Measurements from ENCODE around the gene CTSL.

Gene CTSL

GRCh38 chr9:87725900-87726709 lies at the start of gene CTSL:
TSS of gene CTSL (plus strand) at chr9:87726119. CDS start at chr9:87727604, 1,485 bp downstream.
- peak; percentile 60 for DNase-seq (ENCODE audit: low spot score)

DNA sequence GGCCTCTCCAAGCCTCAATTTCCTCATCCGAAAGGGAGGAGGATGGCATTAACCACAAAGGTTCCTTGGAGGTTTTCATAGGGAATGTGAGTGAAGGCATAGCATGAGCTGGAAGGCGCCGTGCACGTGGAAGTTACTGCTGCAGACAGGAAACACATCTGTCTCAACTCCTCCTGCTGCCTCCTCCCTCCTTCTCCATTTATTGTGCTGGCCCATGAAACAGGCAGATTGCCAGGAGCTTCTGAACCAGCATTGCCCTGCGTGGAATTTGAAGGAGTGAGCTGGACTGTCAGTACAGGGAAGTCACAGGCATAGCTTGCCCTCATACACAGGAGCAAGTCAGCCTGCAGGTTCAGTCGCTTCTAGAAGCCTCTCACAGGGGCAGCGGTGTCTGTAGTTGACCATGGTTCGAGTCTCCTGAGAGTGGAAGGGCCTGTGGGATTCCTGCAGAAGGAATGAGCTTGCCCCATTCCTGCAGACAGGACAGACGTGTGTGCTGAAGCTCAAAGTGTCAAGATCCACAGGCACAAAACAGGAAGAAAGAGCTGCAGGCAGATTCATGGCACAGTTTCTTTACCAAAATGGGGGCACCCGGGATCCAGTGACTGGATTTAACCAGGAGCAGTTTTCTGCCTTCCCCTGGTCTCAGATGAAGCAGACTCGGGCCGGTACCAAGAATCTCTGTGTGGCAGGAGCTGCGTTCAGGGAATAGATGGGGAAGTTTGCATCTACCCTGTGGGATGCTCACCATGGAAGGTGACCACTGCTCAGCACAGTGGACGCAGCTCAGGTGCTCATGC lies 48.7 kb upstream of the CTSL start:
- no peak for DNase-seq (ENCODE audit: low spot score)

GRCh38 chr9:87677776-87678587 lies 47.9 kb upstream of the CTSL start:
- no peak for DNase-seq (ENCODE audit: low spot score)

DNA sequence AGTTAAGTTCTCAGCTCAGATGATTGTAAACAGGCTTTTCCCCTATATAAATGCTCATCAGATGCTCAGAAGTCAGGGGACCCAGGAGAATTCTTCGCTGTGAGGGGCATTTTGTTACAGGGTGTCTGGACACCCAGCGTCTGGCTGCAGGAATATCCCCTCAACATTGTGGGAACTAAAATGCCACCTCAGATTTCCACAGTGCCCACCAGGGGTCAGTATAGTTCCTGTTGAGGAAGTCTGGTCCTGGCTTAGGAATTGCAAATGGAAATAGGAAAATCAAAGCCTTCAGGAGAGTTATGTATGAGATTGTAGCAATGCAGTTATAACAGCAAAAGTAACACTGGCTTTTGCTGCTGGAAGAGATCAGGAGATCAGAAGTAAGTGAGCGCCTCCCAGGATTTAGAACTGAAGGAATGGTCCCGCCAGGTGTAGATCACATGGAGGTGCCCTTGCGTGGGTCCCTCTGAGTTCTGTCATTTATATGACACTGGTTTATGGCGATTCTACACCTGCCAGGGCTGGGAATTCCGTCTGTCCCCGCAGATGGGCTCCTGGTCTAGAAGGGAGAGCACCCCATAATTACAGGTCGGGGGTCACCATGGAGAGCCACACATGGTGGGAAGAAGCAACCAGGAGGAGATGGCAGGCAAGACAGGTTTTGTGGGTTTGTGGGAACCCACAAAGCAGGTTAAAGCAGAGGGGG lies 47.1 kb upstream of the CTSL start:
- DNase-seq (ENCODE audit: low spot score) = peak; percentile 57

DNA sequence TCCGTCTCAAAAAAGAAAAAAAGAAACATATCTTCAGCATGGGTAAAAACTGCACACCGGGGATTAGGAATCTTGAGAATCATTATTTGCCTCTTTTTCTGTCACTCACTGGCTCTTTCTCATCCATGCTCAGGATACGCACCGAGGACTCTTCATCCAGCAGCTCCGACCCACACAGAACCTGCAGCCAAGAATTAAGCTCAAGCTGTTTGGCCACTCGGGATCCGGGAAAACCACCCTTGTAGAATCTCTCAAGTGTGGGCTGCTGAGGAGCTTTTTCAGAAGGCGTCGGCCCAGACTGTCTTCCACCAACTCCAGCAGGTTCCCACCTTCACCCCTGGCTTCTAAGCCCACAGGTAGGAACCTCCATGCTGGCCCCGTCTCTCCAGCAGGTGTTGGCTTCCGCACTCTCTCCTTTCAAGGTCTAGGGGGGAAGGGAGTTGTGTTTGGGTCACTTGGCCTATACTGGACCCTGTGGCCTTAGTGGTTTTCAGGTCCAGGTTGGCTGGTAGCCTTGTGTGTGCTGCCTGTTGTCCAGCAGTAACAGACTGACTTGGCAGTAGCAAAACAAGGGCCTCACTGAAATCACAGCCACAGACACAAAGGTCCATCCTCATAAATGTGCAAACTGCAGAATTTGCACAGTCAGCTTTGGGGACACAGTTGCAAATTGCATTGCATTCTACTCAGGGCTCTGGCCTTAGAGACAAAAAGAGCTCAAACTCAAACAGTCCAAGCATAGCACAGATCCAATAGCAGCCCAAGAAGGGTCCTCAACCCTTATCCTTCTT lies 44.5 kb upstream of the CTSL start:
- no peak for DNase-seq (ENCODE audit: low spot score)

DNA sequence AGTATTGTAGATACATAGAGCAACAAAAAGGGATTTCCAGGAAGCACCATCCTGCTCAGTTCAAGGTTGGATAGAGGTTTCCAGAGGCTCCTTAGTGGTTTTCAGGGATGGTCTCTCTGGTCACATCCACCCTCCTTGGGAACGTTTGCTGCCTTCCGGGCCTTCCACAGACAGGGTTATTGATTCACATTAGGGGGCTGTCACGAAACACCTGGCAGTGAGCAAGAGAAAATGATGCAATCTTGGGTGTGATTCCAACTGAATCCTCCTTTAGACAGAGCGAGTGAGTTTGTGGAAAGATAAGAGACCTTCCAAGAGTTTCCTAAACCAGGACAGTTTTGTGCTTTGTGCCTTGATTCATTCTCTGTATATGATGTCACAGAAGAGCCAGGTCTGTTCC lies 43.8 kb upstream of the CTSL start:
- no peak for DNase-seq (ENCODE audit: low spot score)

GRCh38 chr9:87682618-87683017 lies 43.3 kb upstream of the CTSL start:
- DNase-seq (ENCODE audit: low spot score) = no peak

DNA sequence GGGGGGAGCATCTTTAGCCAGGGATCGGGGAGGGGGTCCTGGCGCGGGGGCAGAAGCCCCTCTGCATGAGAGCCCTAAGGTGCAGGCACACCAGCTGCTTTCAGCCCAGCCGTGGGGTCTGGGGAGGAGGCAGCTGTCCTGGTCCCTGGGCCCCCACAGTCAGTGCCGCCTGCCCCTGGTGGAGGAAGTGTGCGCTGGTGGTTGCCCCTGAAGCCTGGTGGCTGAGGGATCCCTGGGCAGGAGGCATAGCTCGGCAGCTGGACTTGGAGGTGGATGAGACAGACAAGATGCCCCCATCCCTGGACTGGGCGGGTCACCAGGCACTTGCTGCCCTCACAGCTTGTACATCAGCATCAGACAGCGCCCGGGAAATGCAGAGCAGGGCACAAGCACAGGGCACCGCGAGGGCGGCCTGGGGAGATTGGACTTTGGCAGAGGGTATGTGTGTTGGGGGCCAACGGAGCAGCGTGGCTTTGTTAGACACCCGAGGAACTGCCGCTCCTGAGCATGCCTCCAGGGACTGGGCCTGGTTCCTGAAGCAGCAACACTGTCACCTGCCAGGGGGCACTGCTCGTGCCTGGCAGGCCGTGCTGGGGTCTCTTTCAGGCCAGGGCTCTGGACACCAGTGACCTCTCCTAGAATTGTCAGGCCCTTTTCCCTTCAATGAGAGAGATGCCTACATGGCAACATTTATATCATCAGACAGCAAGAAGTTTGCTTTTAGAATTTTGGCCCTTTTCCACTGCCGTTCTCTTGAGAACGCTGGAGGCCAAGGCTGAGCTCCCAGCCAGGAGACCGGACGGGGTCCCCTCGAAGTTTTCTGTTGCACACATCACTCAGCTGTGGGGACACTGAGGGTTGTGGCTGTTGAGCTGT lies 41.9 kb upstream of the CTSL start:
- DNase-seq (ENCODE audit: low spot score) = no peak

- peak; percentile 25 for DNase-seq (ENCODE audit: low spot score)
Measured at GRCh38 chr9:87684627-87685219, 41.2 kb upstream of the CTSL start.

DNA sequence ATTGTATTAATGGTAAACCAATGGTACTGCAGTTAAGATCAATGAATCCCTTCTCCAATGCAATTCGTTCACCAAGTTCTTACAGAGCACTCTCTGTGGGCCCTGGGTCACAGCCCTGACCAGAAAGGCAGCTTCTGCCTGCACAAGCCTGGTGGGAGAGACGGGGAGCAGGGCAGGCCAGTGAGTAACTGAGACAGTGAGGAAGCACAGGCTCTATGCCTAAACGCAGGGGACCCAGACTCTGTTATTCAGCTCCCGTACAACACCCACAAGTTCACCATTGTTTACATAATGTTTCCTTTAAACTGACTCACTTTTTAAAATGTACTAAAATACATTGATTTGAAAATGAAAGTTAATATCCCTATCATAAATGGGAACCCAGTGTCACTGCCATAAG lies 40.5 kb upstream of the CTSL start:
- DNase-seq (ENCODE audit: low spot score) = no peak

DNA sequence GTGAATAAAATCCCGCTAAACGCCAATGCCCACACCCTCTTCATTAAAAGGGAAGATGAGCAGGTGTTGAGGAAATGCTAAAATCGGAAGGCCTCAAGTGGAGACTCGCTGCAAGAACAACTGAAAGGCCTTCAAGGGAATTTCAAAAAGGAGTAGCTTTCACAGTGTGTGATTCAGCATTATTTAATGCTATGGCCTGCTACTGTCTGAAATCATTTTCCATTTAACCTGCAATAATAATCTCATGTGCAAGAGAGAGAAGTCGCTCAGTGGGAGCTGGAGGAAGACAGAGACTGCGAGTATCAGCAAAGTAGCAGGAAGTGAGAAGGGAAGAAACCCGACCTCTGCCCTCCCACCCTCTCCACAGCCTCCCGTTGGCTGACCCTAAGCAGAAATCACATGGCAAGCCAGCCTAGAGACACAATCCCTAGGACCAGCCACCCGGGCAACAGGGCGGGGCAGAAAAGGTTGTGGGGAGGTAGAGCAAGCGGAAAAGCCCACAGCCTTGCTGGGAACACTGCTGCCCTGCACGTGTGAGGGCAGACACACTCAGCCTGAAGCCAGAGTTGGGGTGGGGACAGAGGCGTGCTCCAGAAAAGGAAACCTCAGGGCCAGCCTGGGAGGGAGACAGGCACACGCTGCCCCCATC lies 39.9 kb upstream of the CTSL start:
- DNase-seq (ENCODE audit: low spot score) = no peak

- DNase-seq (ENCODE audit: low spot score) = no peak
Measured at GRCh38 chr9:87686520-87687090, 39.3 kb upstream of the CTSL start.

- no peak for DNase-seq (ENCODE audit: low spot score)
Measured at GRCh38 chr9:87687207-87687606, 38.7 kb upstream of the CTSL start.

DNA sequence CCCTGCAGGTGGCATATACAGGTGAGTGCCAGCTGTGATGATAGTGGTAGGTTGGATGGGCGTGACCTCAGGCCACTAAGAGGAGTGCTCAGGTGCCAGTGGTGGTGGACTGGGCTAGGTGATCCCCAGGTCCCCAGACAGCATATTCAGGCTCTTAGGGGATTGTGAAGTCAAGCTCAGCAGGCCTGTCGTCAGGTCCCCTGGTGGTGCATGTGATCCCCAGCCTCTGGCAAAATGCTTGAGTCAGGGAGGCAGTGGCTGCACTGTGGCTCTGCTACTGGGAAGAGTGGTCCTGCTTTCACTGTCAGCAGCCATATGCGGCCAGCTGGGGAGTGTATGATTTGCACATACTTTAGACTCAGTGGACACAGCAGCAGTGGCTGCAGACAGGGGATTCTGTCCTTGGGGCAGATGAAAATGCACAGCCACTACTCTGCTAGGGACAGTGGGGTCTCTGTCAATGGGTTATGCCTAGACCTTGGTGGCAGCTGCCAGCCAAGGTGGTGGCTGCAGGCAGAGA lies 31.6 kb upstream of the CTSL start:
- no peak for DNase-seq (ENCODE audit: low spot score)

- no peak for DNase-seq (ENCODE audit: low spot score)
Measured at GRCh38 chr9:87695523-87695922, 30.4 kb upstream of the CTSL start.

- DNase-seq (ENCODE audit: low spot score) = no peak
Measured at GRCh38 chr9:87696641-87697040, 29.3 kb upstream of the CTSL start.

GRCh38 chr9:87698069-87698809 lies 27.7 kb upstream of the CTSL start:
- DNase-seq (ENCODE audit: low spot score) = no peak

- no peak for DNase-seq (ENCODE audit: low spot score)
Measured at GRCh38 chr9:87699835-87700234, 26.1 kb upstream of the CTSL start.
